HepG2 (cell line): ENCODE data around the gene ACAP3. TPM values are rescaled to one million over a fixed set of nuclear protein-coding genes. Genes with fewer than 3 reads are reported as not detected.

Source experiments
- AGO1 ChIP-seq: fragments of 200-400 bp; formaldehyde crosslinking; IDR thresholded peaks from 2 replicates; pipeline ENCODE4 v1.6.1; 2017; ENCODE audit warnings: mild to moderate bottlenecking, low read depth, low read length, moderate library complexity; ENCODE audit not compliant: poor library complexity, severe bottlenecking
- ARID2 ChIP-seq: sonication (generic); formaldehyde crosslinking; IDR thresholded peaks from 2 replicates; pipeline ENCODE4 v1.8.1; 2022; ENCODE audit warnings: mild to moderate bottlenecking, missing genetic modification reagents, borderline replicate concordance
- ARNT2 ChIP-seq: sonication (generic); formaldehyde crosslinking; IDR thresholded peaks from 2 replicates; pipeline ENCODE4 v1.8.0; 2022; ENCODE audit warnings: mild to moderate bottlenecking, low read depth, missing genetic modification reagents, moderate library complexity
- DNMT1 ChIP-seq: sonication (generic); formaldehyde crosslinking; IDR thresholded peaks from 2 replicates; pipeline ENCODE4 v1.5.1; 2020; ENCODE audit warnings: mild to moderate bottlenecking, missing genetic modification reagents
- EEA1 ChIP-seq: sonication (generic); formaldehyde crosslinking; IDR thresholded peaks from 2 replicates; pipeline ENCODE4 v1.5.1; 2020; ENCODE audit warnings: mild to moderate bottlenecking, missing genetic modification reagents, borderline replicate concordance
- FOXO1 ChIP-seq: sonication (generic); formaldehyde crosslinking; IDR thresholded peaks from 2 replicates; pipeline ENCODE4 v1.4.0; 2020; ENCODE audit warnings: missing genetic modification reagents
- MAZ ChIP-seq, 2 experiments: sonication (generic) in 1 of 2; formaldehyde crosslinking in 1 of 2; IDR thresholded peaks; 2 replicates each; pipeline versions ENCODE4 v1.5.0 to v1.6.1; 2012 to 2020; ENCODE audit warnings: low read depth in 2 of 2, mild to moderate bottlenecking in 2 of 2, borderline replicate concordance in 1 of 2, improper control_type of control experiment in 1 of 2, low read length in 1 of 2, missing genetic modification reagents in 1 of 2, moderate library complexity in 1 of 2
- NONO ChIP-seq, 2 experiments: fragments of 450-650 bp in 1 of 2; sonication (generic) in 1 of 2; formaldehyde crosslinking in 1 of 2; IDR thresholded peaks in 1 of 2; conservative IDR thresholded peaks in 1 of 2; 2 replicates each; pipeline versions ENCODE4 v1.6.1 to v1.8.0; 2017 to 2022; ENCODE audit warnings: mild to moderate bottlenecking in 1 of 2, missing genetic modification reagents in 1 of 2, moderate library complexity in 1 of 2
- RAD21 ChIP-seq: fragments of 450-650 bp; formaldehyde crosslinking; IDR thresholded peaks from 2 replicates; pipeline ENCODE4 v1.5.0; 2020; ENCODE audit warnings: mild to moderate bottlenecking
- RBFOX2 ChIP-seq: fragments of 200-400 bp; formaldehyde crosslinking; IDR thresholded peaks from 2 replicates; pipeline ENCODE4 v1.6.1; 2017; ENCODE audit warnings: low read depth, mild to moderate bottlenecking, low read length
- REL ChIP-seq: sonication (generic); formaldehyde crosslinking; conservative IDR thresholded peaks from 2 replicates; pipeline ENCODE4 v1.8.0; 2022; ENCODE audit warnings: mild to moderate bottlenecking, missing genetic modification reagents, moderate library complexity
- SSRP1 ChIP-seq: IDR thresholded peaks from 2 replicates; pipeline ENCODE4 v1.6.1; 2016; ENCODE audit warnings: control low read depth
- STAG1 ChIP-seq: sonication (generic); formaldehyde crosslinking; IDR thresholded peaks from 2 replicates; pipeline ENCODE4 v1.4.0; 2020; ENCODE audit warnings: missing genetic modification reagents
- TMF1 ChIP-seq: sonication (generic); formaldehyde crosslinking; IDR thresholded peaks from 2 replicates; pipeline ENCODE4 v1.8.1; 2022; ENCODE audit warnings: low read depth, missing genetic modification reagents
- ZC3H4 ChIP-seq: sonication (generic); formaldehyde crosslinking; IDR thresholded peaks from 2 replicates; pipeline ENCODE4 v1.4.0; 2020; ENCODE audit warnings: missing genetic modification reagents, borderline replicate concordance
- ZEB1 ChIP-seq: IDR thresholded peaks from 2 replicates; pipeline ENCODE4 v1.6.1; 2012; ENCODE audit warnings: mild to moderate bottlenecking, low read depth, inconsistent platforms; ENCODE audit not compliant: insufficient replicate concordance
- ZNF180 ChIP-seq: sonication (generic); formaldehyde crosslinking; IDR thresholded peaks from 2 replicates; pipeline ENCODE4 v1.4.0; 2020; ENCODE audit warnings: low read depth, missing genetic modification reagents, borderline replicate concordance
- ZNF326 ChIP-seq: sonication (generic); formaldehyde crosslinking; IDR thresholded peaks from 2 replicates; pipeline ENCODE4 v1.4.0; 2020; ENCODE audit warnings: missing genetic modification reagents, borderline replicate concordance
- ZNF333 ChIP-seq: sonication (generic); formaldehyde crosslinking; IDR thresholded peaks from 2 replicates; pipeline ENCODE4 v1.4.0; 2020; ENCODE audit warnings: mild to moderate bottlenecking, missing genetic modification reagents, borderline replicate concordance
- ZNF501 ChIP-seq: sonication (generic); formaldehyde crosslinking; IDR thresholded peaks from 2 replicates; pipeline ENCODE4 v1.5.1; 2020; ENCODE audit warnings: mild to moderate bottlenecking, moderate library complexity, missing genetic modification reagents
- ZNF589 ChIP-seq: sonication (generic); formaldehyde crosslinking; conservative IDR thresholded peaks from 2 replicates; pipeline ENCODE4 v1.8.0; 2022; ENCODE audit warnings: mild to moderate bottlenecking, moderate library complexity, missing genetic modification reagents
- ZNF883 ChIP-seq: sonication (generic); formaldehyde crosslinking; IDR thresholded peaks from 2 replicates; pipeline ENCODE4 v1.5.1; 2020; ENCODE audit warnings: mild to moderate bottlenecking, missing genetic modification reagents; ENCODE audit errors: not compliant biosample characterization
- polyA plus RNA-seq, 8 experiments: library from polyadenylated mRNA; depleted of rRNA in 3 of 8; stranded (reverse) in 7 of 8; unstranded in 1 of 8; fragments of >200 nt; fragmentation: Illumina TruSeq in 4 of 8; extraction: Trizol in 4 of 8; gene quantifications; 2 replicates each; pipeline versions ENCODE4 v1.2.1 to v1.2.3, GENCODE V29; 2011 to 2016; ENCODE audit warnings: low read depth in 4 of 8, missing spikeins in 1 of 8, mixed read lengths in 1 of 8; ENCODE audit not compliant: insufficient read depth in 1 of 8
- total RNA-seq, 5 experiments: library from RNA; depleted of rRNA; stranded (reverse); fragments of >200 nt; fragmentation: Illumina TruSeq; extraction: Trizol; gene quantifications; 2 replicates each; pipeline ENCODE4 v1.2.3, GENCODE V29; 2016; ENCODE audit warnings: low read depth in 1 of 5
- TF ChIP-seq, protein P1 (sequence below): sonication (generic); formaldehyde crosslinking; IDR thresholded peaks from 2 replicates; pipeline ENCODE4 v1.8.0; 2022; ENCODE audit warnings: missing genetic modification reagents, mild to moderate bottlenecking, moderate library complexity, borderline replicate concordance

The ACAP3 gene
- total and polyA plus RNA-seq, 2 of the 13 experiments (the other 11 are each of a cell fraction or from before 2014, with no cell fraction given), result 29.4 to 50.8 TPM

DNA sequence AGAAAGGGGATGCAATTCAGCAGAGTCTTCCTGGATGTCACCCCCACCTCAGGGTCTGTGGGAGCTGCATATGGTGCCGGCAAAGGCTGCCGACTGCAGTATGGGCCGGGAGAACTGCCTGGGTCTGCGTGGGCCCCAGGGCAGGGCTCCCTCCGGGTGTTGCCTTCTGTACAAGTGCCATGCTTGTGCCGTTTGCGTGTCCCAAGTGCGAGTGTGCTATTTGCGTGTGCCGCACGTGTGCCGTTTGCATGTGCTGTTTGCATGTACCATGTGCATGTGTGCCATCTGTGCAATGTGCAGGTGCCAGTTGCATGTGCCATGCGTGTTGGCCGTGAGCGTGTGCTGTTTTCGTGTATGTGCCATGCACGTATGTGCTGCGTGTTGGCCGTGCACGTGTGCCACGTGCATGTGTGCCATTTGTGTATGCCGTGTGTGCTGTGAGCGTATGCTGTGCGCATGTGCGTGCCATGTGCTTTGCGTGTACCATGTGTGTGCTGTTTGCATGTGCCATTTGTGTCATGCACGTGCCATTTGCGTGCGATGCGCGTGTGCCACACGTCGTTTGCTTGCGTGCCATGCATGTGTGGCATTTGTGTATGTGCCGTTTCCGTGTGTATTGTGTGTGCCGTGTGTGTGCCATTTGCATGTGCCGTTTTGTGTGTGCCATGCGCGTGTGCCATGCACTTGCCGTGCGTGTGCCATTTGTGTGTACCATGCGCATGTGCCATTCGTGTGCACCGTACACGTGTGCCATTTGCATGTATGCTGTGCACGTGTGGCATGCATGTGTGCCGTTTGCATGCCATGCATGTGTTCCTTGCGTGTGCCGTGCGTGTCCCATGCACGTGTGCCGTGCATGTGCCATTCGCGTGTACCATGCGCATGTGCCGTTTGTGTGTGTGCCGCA is 21.8 kb upstream of the ACAP3 start (continued):
- TF ChIP-seq, protein P1, sequence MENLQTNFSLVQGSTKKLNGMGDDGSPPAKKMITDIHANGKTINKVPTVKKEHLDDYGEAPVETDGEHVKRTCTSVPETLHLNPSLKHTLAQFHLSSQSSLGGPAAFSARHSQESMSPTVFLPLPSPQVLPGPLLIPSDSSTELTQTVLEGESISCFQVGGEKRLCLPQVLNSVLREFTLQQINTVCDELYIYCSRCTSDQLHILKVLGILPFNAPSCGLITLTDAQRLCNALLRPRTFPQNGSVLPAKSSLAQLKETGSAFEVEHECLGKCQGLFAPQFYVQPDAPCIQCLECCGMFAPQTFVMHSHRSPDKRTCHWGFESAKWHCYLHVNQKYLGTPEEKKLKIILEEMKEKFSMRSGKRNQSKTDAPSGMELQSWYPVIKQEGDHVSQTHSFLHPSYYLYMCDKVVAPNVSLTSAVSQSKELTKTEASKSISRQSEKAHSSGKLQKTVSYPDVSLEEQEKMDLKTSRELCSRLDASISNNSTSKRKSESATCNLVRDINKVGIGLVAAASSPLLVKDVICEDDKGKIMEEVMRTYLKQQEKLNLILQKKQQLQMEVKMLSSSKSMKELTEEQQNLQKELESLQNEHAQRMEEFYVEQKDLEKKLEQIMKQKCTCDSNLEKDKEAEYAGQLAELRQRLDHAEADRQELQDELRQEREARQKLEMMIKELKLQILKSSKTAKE (CRISPR knock-in tag), result peak; percentile 38; the same call in 1 of the 2 replicates
- TF ChIP-seq RAD21 (no peak), NONO (IDR thresholded peaks at IDR 0.05) (no peak), NONO (CRISPR knock-in tag; conservative IDR thresholded peaks at IDR 0.05) (peak; percentile 48; the same call in 1 of the 2 replicates), DNMT1 (CRISPR knock-in tag) (peak; percentile 86; the same call in 1 of the 2 replicates), ZNF501 (CRISPR knock-in tag) (no peak), FOXO1 (CRISPR knock-in tag) (peak; percentile 27; the same call in 1 of the 2 replicates), ZNF589 (CRISPR knock-in tag) (peak; percentile 48; the same call in 1 of the 2 replicates), MAZ (IDR thresholded peaks at IDR 0.05; ENCODE audit: borderline replicate concordance, low read depth, low read length) (no peak), MAZ (CRISPR knock-in tag; IDR thresholded peaks at IDR 0.05; ENCODE audit: low read depth) (no peak), ZEB1 (no peak), ZNF883 (CRISPR knock-in tag) (peak; percentile 7), EEA1 (CRISPR knock-in tag) (peak; percentile 71; the same call in 1 of the 2 replicates), REL (0 out of 2 replicates have a peak, but pooled peaks have one; percentile 33), ZNF180 (CRISPR knock-in tag) (no peak), ARID2 (CRISPR knock-in tag) (no peak), SSRP1 (CRISPR knock-in tag) (peak; percentile 75), ZC3H4 (CRISPR knock-in tag) (0 out of 2 replicates have a peak, but pooled peaks have one; percentile 22), ZNF333 (CRISPR knock-in tag) (no peak), TMF1 (no peak), RBFOX2 (peak; percentile 39), ZNF326 (CRISPR knock-in tag) (peak; percentile 88; the same call in 1 of the 2 replicates), STAG1 (CRISPR knock-in tag) (no peak), ARNT2 (CRISPR knock-in tag) (no peak), AGO1 (peak; percentile 88)
